ENCODE results near the gene SPSB1.

Gene SPSB1

GRCh38 chr1:9360371-9361064 is 67.8 kb downstream of the SPSB1 start:
- H3K18ac ChIP-seq (ENCODE audit: low read length), result no peak overlapping the region
- no peak overlapping the region for H2AFZ ChIP-seq (ENCODE audit: insufficient read depth, low read length, poor library complexity)
- H3K79me2 ChIP-seq (ENCODE audit: control insufficient read depth, insufficient read depth, low read length, poor library complexity), result peaks cover 22% of the 10 kb centered on the region
- H4K12ac ChIP-seq (ENCODE audit: low read depth, low read length), result no peak overlapping the region
- no peaks in the 10 kb centered on the region for H3K27me3 ChIP-seq (ENCODE audit: insufficient read depth, low read length)
- H2BK12ac ChIP-seq (ENCODE audit: low read length), result no peak overlapping the region
- H4K8ac ChIP-seq (ENCODE audit: low read depth, low read length), result no peak overlapping the region
- no peak overlapping the region for H2BK120ac ChIP-seq (ENCODE audit: insufficient read depth, low read length, poor library complexity)
- no peak overlapping the region for H3K27ac ChIP-seq (ENCODE audit: low read depth, low read length)
- H3K79me1 ChIP-seq (ENCODE audit: low read length), result peaks cover 8% of the 10 kb centered on the region
- no peak overlapping the region for H4K91ac ChIP-seq (ENCODE audit: low read depth, low read length)
- no peak overlapping the region for H3K14ac ChIP-seq (ENCODE audit: low read length)
- H2BK5ac ChIP-seq (ENCODE audit: low read depth, low read length, poor library complexity), result no peak overlapping the region
- H3K4me2 ChIP-seq (ENCODE audit: low read length), result no peak overlapping the region
- H3K4ac ChIP-seq (ENCODE audit: low read depth, low read length), result peak overlapping the region; percentile 51
- no peak overlapping the region for H3K9ac ChIP-seq (ENCODE audit: low read length)
- H2AK5ac ChIP-seq (ENCODE audit: low read length), result no peak overlapping the region
- H3K4me3 ChIP-seq (ENCODE audit: low read depth, low read length), result no peak overlapping the region
- H3K4me1 ChIP-seq (ENCODE audit: control insufficient read depth in 1 of 2, insufficient read depth in 2 of 2, low read length in 2 of 2), result peaks cover 17 to 29% of the 10 kb centered on the region in 2 experiments
- WGBS (ENCODE audit: extremely low coverage, insufficient coverage, insufficient read length), result no CpG with 5 or more reads among the region's 20 CpGs
- peaks cover 4% of the 10 kb centered on the region for H3K9me3 ChIP-seq (ENCODE audit: insufficient read depth, low read depth, low read length)
- H3K23ac ChIP-seq (ENCODE audit: low read length), result no peak overlapping the region
- H3K36me3 ChIP-seq (ENCODE audit: control insufficient read depth in 1 of 2, insufficient read depth in 2 of 2, low read length in 2 of 2), result peaks cover 72 to 80% of the 10 kb centered on the region in 2 experiments
- no peak for DNase-seq

DNA sequence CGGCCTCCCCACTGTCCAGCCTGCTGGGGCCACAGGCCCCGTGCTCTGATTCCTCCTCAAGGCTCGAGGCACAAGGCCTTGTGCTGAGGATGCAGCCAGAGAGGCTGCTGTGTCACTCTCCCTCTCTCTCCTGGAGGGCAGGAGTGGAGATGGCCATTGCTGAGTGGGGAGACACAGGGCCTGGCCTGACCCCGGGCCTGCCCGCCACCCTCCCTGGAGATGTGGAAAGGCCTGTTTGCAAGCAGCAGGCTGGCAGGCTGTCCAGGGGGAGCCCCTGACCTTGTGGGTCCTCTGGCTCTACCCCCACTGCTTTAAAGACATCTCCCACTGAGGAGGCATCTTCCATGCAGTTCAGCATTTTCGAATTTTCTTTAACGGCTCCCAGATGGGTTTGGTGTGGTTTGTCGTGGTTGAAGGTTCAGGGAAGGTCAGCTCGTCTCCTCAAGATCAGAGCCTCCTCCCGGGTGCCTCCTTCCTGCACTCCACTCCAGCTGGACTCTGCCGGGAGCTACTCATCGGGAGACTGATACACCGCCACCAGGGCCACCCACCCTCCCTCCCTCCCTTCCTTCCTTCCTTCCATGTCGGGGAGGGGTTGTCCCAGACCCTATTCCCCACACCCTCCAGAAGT is 69.1 kb downstream of the SPSB1 start:
- Histone ChIP-seq H3K23ac (ENCODE audit: low read length) (no peak overlapping the region), H3K27ac (ENCODE audit: low read depth, low read length) (no peak overlapping the region), H4K91ac (ENCODE audit: low read depth, low read length) (no peak overlapping the region), H3K4ac (ENCODE audit: low read depth, low read length) (peak overlapping the region; percentile 71), H4K12ac (ENCODE audit: low read depth, low read length) (no peak overlapping the region), H2BK12ac (ENCODE audit: low read length) (no peak overlapping the region), H3K18ac (ENCODE audit: low read length) (peak overlapping the region; percentile 46), H2AFZ (ENCODE audit: insufficient read depth, low read length, poor library complexity) (no peak overlapping the region), H3K9ac (ENCODE audit: low read length) (no peak overlapping the region), H3K27me3 (ENCODE audit: insufficient read depth, low read length) (no peaks in the 10 kb centered on the region), H3K79me1 (ENCODE audit: low read length) (peaks cover 9% of the 10 kb centered on the region), H2BK5ac (ENCODE audit: low read depth, low read length, poor library complexity) (no peak overlapping the region), H3K4me3 (ENCODE audit: low read depth, low read length) (no peak overlapping the region), H3K4me1 (ENCODE audit: control insufficient read depth in 1 of 2, insufficient read depth in 2 of 2, low read length in 2 of 2) (peaks cover 20 to 33% of the 10 kb centered on the region in 2 experiments), H3K79me2 (ENCODE audit: control insufficient read depth, insufficient read depth, low read length, poor library complexity) (peaks cover 22% of the 10 kb centered on the region), H2BK120ac (ENCODE audit: insufficient read depth, low read length, poor library complexity) (no peak overlapping the region), H3K36me3 (ENCODE audit: control insufficient read depth in 1 of 2, insufficient read depth in 2 of 2, low read length in 2 of 2) (peaks cover 69 to 77% of the 10 kb centered on the region in 2 experiments), H3K14ac (ENCODE audit: low read length) (no peak overlapping the region), H3K9me3 (ENCODE audit: insufficient read depth, low read depth, low read length) (no peaks in the 10 kb centered on the region), H4K8ac (ENCODE audit: low read depth, low read length) (no peak overlapping the region), H3K4me2 (ENCODE audit: low read length) (no peak overlapping the region), H2AK5ac (ENCODE audit: low read length) (no peak overlapping the region)
- no CpG with 5 or more reads among the region's 14 CpGs for WGBS (ENCODE audit: extremely low coverage, insufficient coverage, insufficient read length)
- no peak for DNase-seq

DNA sequence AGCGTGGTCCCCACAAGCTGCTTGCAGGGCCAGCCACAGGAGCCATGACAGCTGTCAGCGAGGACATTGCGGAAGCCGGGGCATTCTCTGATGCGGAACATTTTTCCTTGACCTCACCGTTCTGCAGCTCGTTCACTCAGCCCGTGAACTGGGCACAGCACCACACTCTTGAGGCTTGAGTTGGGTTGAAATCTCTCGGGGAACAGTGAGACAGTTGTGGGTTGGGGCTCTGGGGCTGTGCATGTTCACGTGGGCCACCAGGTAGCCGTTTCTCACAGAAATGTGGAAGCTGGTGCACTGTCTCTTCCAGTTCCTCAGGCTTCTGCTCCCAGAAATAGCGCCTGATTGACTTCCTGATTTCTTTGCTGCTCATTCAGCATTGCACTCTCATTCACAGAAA is 69.8 kb downstream of the SPSB1 start:
- Histone ChIP-seq H3K4me3 (ENCODE audit: low read depth, low read length) (no peak overlapping the region), H2AK5ac (ENCODE audit: low read length) (no peak overlapping the region), H2AFZ (ENCODE audit: insufficient read depth, low read length, poor library complexity) (no peak overlapping the region), H3K36me3 (ENCODE audit: control insufficient read depth in 1 of 2, insufficient read depth in 2 of 2, low read length in 2 of 2) (peaks cover 74 to 79% of the 10 kb centered on the region in 2 experiments), H3K79me1 (ENCODE audit: low read length) (peaks cover 9% of the 10 kb centered on the region), H3K18ac (ENCODE audit: low read length) (peak overlapping the region; percentile 13), H3K23ac (ENCODE audit: low read length) (no peak overlapping the region), H4K91ac (ENCODE audit: low read depth, low read length) (no peak overlapping the region), H3K4me1 (ENCODE audit: control insufficient read depth in 1 of 2, insufficient read depth in 2 of 2, low read length in 2 of 2) (peaks cover 20 to 32% of the 10 kb centered on the region in 2 experiments), H2BK12ac (ENCODE audit: low read length) (no peak overlapping the region), H3K27ac (ENCODE audit: low read depth, low read length) (no peak overlapping the region), H2BK120ac (ENCODE audit: insufficient read depth, low read length, poor library complexity) (no peak overlapping the region), H4K12ac (ENCODE audit: low read depth, low read length) (no peak overlapping the region), H3K27me3 (ENCODE audit: insufficient read depth, low read length) (no peaks in the 10 kb centered on the region), H3K4me2 (ENCODE audit: low read length) (no peak overlapping the region), H4K8ac (ENCODE audit: low read depth, low read length) (no peak overlapping the region), H2BK5ac (ENCODE audit: low read depth, low read length, poor library complexity) (no peak overlapping the region), H3K9me3 (ENCODE audit: insufficient read depth, low read depth, low read length) (no peaks in the 10 kb centered on the region), H3K4ac (ENCODE audit: low read depth, low read length) (peak overlapping the region; percentile 5), H3K9ac (ENCODE audit: low read length) (no peak overlapping the region), H3K14ac (ENCODE audit: low read length) (no peak overlapping the region), H3K79me2 (ENCODE audit: control insufficient read depth, insufficient read depth, low read length, poor library complexity) (peaks cover 20% of the 10 kb centered on the region)
- WGBS (ENCODE audit: extremely low coverage, insufficient coverage, insufficient read length), result no CpG with 5 or more reads among the region's 12 CpGs
- no peak for DNase-seq

GRCh38 chr1:9363061-9363471 is 70.4 kb downstream of the SPSB1 start:
- no CpG with 5 or more reads among the region's 8 CpGs for WGBS (ENCODE audit: extremely low coverage, insufficient coverage, insufficient read length)
- H3K27ac ChIP-seq (ENCODE audit: low read depth, low read length), result peak overlapping the region; percentile 15

More at GRCh38 chr1:9363061-9363471, 70.4 kb downstream of the SPSB1 start:
- Histone ChIP-seq H3K4ac (ENCODE audit: low read depth, low read length) (peak overlapping the region; percentile 57), H2AK5ac (ENCODE audit: low read length) (peak overlapping the region; percentile 2), H2AFZ (ENCODE audit: insufficient read depth, low read length, poor library complexity) (no peak overlapping the region), H4K12ac (ENCODE audit: low read depth, low read length) (no peak overlapping the region), H3K4me1 (ENCODE audit: control insufficient read depth in 1 of 2, insufficient read depth in 2 of 2, low read length in 2 of 2) (peaks cover 20 to 30% of the 10 kb centered on the region in 2 experiments), H3K4me3 (ENCODE audit: low read depth, low read length) (no peak overlapping the region), H4K8ac (ENCODE audit: low read depth, low read length) (no peak overlapping the region), H3K23ac (ENCODE audit: low read length) (no peak overlapping the region), H3K36me3 (ENCODE audit: control insufficient read depth in 1 of 2, insufficient read depth in 2 of 2, low read length in 2 of 2) (peaks cover 74 to 79% of the 10 kb centered on the region in 2 experiments), H3K4me2 (ENCODE audit: low read length) (no peak overlapping the region), H3K27me3 (ENCODE audit: insufficient read depth, low read length) (no peaks in the 10 kb centered on the region), H3K9ac (ENCODE audit: low read length) (no peak overlapping the region), H2BK120ac (ENCODE audit: insufficient read depth, low read length, poor library complexity) (no peak overlapping the region), H3K14ac (ENCODE audit: low read length) (peak overlapping the region; percentile 3), H3K18ac (ENCODE audit: low read length) (peak overlapping the region; percentile 8), H2BK12ac (ENCODE audit: low read length) (no peak overlapping the region), H3K79me1 (ENCODE audit: low read length) (peaks cover 9% of the 10 kb centered on the region), H3K9me3 (ENCODE audit: insufficient read depth, low read depth, low read length) (no peaks in the 10 kb centered on the region), H2BK5ac (ENCODE audit: low read depth, low read length, poor library complexity) (no peak overlapping the region), H3K79me2 (ENCODE audit: control insufficient read depth, insufficient read depth, low read length, poor library complexity) (peaks cover 18% of the 10 kb centered on the region), H4K91ac (ENCODE audit: low read depth, low read length) (no peak overlapping the region)
- no peak for DNase-seq
